HepG2 (cell line): Measurements from ENCODE around the gene GLG1. TPM values are rescaled to one million over a fixed set of nuclear protein-coding genes. Genes with fewer than 3 reads are reported as not detected.
A peak's percentile ranks its signal among the peaks of the same experiment; 100 is the strongest.

Experiments used
- ARHGAP35 ChIP-seq: sonication (generic); formaldehyde crosslinking; IDR thresholded peaks from 2 replicates; pipeline ENCODE4 v1.9.0; 2022; ENCODE audit warnings: mild to moderate bottlenecking, inconsistent platforms, moderate library complexity, missing genetic modification reagents, borderline replicate concordance
- ATM ChIP-seq: fragments of 450-650 bp; IDR thresholded peaks from 2 replicates; pipeline ENCODE4 v1.7.1; 2017; ENCODE audit warnings: mild to moderate bottlenecking, borderline replicate concordance
- FOXA1 ChIP-seq, 2 experiments: fragments of 450-650 bp in 1 of 2; sonication (generic) in 1 of 2; formaldehyde crosslinking in 1 of 2; IDR thresholded peaks; 2 replicates each; pipeline versions ENCODE4 v1.4.0 to v1.6.1; 2016 to 2020; ENCODE audit warnings: missing genetic modification reagents in 1 of 2
- MIXL1 ChIP-seq: IDR thresholded peaks from 2 replicates; pipeline ENCODE4 v1.6.1; 2016
- NCOA2 ChIP-seq: sonication (generic); formaldehyde crosslinking; IDR thresholded peaks from 2 replicates; pipeline ENCODE4 v1.8.0; 2022; ENCODE audit warnings: inconsistent platforms
- NFKB2 ChIP-seq: sonication (generic); formaldehyde crosslinking; IDR thresholded peaks from 2 replicates; pipeline ENCODE4 v1.4.0; 2020; ENCODE audit warnings: missing genetic modification reagents, borderline replicate concordance
- PPARG ChIP-seq: conservative IDR thresholded peaks from 2 replicates; pipeline ENCODE4 v1.6.1; 2016; ENCODE audit warnings: missing biosample characterization, missing genetic modification reagents
- SOX5 ChIP-seq: IDR thresholded peaks from 2 replicates; pipeline ENCODE4 v1.6.1; 2016; ENCODE audit warnings: borderline replicate concordance
- SRF ChIP-seq: IDR thresholded peaks from 2 replicates; pipeline ENCODE4 v1.6.1; 2011; ENCODE audit warnings: mild to moderate bottlenecking, low read depth, low read length, moderate library complexity
- ZBTB7B ChIP-seq: sonication (generic); formaldehyde crosslinking; IDR thresholded peaks from 2 replicates; pipeline ENCODE4 v1.4.0; 2020; ENCODE audit warnings: missing genetic modification reagents
- ZMYM2 ChIP-seq: sonication (generic); formaldehyde crosslinking; IDR thresholded peaks from 2 replicates; pipeline ENCODE4 v1.8.0; 2022; ENCODE audit warnings: mild to moderate bottlenecking, missing genetic modification reagents
- ZNF230 ChIP-seq: sonication (generic); formaldehyde crosslinking; IDR thresholded peaks from 2 replicates; pipeline ENCODE4 v1.4.0; 2020; ENCODE audit warnings: mild to moderate bottlenecking, missing genetic modification reagents
- ZNF34 ChIP-seq: sonication (generic); formaldehyde crosslinking; IDR thresholded peaks from 2 replicates; pipeline ENCODE4 v1.4.0; 2020; ENCODE audit warnings: mild to moderate bottlenecking, missing genetic modification reagents, borderline replicate concordance
- ZNF543 ChIP-seq: sonication (generic); formaldehyde crosslinking; IDR thresholded peaks from 2 replicates; pipeline ENCODE4 v1.4.0; 2020; ENCODE audit warnings: mild to moderate bottlenecking, missing genetic modification reagents
- ZNF550 ChIP-seq: sonication (generic); formaldehyde crosslinking; IDR thresholded peaks from 2 replicates; pipeline ENCODE4 v1.4.0; 2020; ENCODE audit warnings: mild to moderate bottlenecking, missing genetic modification reagents, borderline replicate concordance
- ZNF569 ChIP-seq: sonication (generic); formaldehyde crosslinking; IDR thresholded peaks from 2 replicates; pipeline ENCODE4 v1.5.0; 2020; ENCODE audit warnings: mild to moderate bottlenecking, missing genetic modification reagents, moderate library complexity, borderline replicate concordance
- ZNF839 ChIP-seq: sonication (generic); formaldehyde crosslinking; IDR thresholded peaks from 2 replicates; pipeline ENCODE4 v1.4.0; 2020; ENCODE audit warnings: missing genetic modification reagents, mild to moderate bottlenecking, borderline replicate concordance
- ZSCAN12 ChIP-seq: sonication (generic); formaldehyde crosslinking; IDR thresholded peaks from 2 replicates; pipeline ENCODE4 v1.9.0; 2021; ENCODE audit warnings: mild to moderate bottlenecking, missing genetic modification reagents
- ZSCAN20 ChIP-seq: sonication (generic); formaldehyde crosslinking; IDR thresholded peaks from 2 replicates; pipeline ENCODE4 v1.4.0; 2020; ENCODE audit warnings: missing genetic modification reagents, mild to moderate bottlenecking, borderline replicate concordance
- polyA plus RNA-seq, 8 experiments: library from polyadenylated mRNA; depleted of rRNA in 3 of 8; stranded (reverse) in 7 of 8; unstranded in 1 of 8; fragments of >200 nt; fragmentation: Illumina TruSeq in 4 of 8; extraction: Trizol in 4 of 8; gene quantifications; 2 replicates each; pipeline versions ENCODE4 v1.2.1 to v1.2.3, GENCODE V29; 2011 to 2016; ENCODE audit warnings: low read depth in 4 of 8, missing spikeins in 1 of 8, mixed read lengths in 1 of 8; ENCODE audit not compliant: insufficient read depth in 1 of 8
- total RNA-seq, 5 experiments: library from RNA; depleted of rRNA; stranded (reverse); fragments of >200 nt; fragmentation: Illumina TruSeq; extraction: Trizol; gene quantifications; 2 replicates each; pipeline ENCODE4 v1.2.3, GENCODE V29; 2016; ENCODE audit warnings: low read depth in 1 of 5
- TF ChIP-seq, protein P1 (sequence below): IDR thresholded peaks from 2 replicates; pipeline ENCODE4 v1.6.1; 2018; ENCODE audit warnings: missing genetic modification reagents, mild to moderate bottlenecking, missing compliant biosample characterization
- TF ChIP-seq, protein P2 (sequence below), 2 experiments: IDR thresholded peaks; 2 replicates each; pipeline ENCODE4 v1.6.1; 2011 to 2012; ENCODE audit warnings: low read length in 2 of 2, borderline replicate concordance in 1 of 2, low read depth in 1 of 2, mild to moderate bottlenecking in 1 of 2, moderate library complexity in 1 of 2
- TF ChIP-seq, protein P3 (sequence below): sonication (generic); formaldehyde crosslinking; IDR thresholded peaks from 2 replicates; pipeline ENCODE4 v1.4.0; 2020; ENCODE audit warnings: low read depth, mild to moderate bottlenecking, missing genetic modification reagents

The GLG1 gene
- total and polyA plus RNA-seq, 2 of the 13 experiments (the other 11 are each of a cell fraction or from before 2014, with no cell fraction given) = 87.7 to 141 TPM

DNA sequence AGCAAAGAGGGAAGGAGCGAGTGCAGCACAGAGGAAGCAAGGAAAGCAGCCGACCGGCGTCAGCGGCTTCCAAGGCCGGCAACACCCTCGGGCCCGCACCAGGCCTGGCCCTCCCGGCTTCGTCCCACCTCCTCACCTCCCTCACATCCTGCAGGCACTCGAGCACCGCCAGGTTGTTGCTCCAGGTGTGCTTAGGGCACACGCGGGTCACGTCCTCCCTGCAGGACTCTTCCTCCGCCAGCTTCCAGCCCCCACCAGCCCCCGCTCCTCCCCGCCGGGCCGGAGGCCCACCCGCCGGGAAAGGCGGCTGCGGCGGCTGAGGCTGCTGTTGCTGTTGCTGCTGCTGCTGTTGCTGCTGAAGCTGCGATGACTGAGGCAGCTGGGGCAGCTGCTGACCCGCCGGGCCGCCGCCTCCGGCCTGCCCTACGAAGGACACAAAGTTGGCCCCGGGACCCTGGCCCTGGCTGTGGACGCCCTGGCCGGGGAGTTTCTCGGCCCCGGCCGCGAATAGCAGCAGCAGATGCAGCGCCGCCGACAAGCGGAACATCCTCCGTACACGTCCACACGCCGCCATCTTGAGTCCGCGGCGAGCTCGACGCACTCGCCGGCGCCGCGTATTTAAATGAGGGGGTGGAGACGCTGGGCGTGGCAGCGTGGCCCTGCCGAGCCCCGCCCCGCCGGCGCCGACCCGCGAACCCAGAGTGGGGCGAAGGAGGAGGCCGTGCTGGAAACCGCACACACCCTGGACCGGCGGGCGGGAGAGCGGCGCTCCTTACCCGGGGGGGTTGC, at the start of gene GLG1 (continued):
- 0 out of 2 replicates have a peak, but pooled peaks have one; percentile 43 for TF ChIP-seq ZNF34 (CRISPR knock-in tag)
- peak; percentile 75 for TF ChIP-seq NFKB2 (CRISPR knock-in tag)
- TF ChIP-seq, protein P1, sequence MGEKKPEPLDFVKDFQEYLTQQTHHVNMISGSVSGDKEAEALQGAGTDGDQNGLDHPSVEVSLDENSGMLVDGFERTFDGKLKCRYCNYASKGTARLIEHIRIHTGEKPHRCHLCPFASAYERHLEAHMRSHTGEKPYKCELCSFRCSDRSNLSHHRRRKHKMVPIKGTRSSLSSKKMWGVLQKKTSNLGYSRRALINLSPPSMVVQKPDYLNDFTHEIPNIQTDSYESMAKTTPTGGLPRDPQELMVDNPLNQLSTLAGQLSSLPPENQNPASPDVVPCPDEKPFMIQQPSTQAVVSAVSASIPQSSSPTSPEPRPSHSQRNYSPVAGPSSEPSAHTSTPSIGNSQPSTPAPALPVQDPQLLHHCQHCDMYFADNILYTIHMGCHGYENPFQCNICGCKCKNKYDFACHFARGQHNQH (CRISPR knock-in tag) = peak; percentile 90
- no peak; the same call in 1 of the 2 replicates for TF ChIP-seq MIXL1 (CRISPR knock-in tag)
- TF ChIP-seq ZNF550 (CRISPR knock-in tag) = peak; percentile 79; the same call in 1 of the 2 replicates
- TF ChIP-seq ARHGAP35 (CRISPR knock-in tag) = peak; percentile 88; the same call in 1 of the 2 replicates
- TF ChIP-seq ZNF230 (CRISPR knock-in tag) = peak; percentile 88
- TF ChIP-seq ZSCAN12 (CRISPR knock-in tag) = peak; percentile 91; the same call in 1 of the 2 replicates
- TF ChIP-seq, protein P2, sequence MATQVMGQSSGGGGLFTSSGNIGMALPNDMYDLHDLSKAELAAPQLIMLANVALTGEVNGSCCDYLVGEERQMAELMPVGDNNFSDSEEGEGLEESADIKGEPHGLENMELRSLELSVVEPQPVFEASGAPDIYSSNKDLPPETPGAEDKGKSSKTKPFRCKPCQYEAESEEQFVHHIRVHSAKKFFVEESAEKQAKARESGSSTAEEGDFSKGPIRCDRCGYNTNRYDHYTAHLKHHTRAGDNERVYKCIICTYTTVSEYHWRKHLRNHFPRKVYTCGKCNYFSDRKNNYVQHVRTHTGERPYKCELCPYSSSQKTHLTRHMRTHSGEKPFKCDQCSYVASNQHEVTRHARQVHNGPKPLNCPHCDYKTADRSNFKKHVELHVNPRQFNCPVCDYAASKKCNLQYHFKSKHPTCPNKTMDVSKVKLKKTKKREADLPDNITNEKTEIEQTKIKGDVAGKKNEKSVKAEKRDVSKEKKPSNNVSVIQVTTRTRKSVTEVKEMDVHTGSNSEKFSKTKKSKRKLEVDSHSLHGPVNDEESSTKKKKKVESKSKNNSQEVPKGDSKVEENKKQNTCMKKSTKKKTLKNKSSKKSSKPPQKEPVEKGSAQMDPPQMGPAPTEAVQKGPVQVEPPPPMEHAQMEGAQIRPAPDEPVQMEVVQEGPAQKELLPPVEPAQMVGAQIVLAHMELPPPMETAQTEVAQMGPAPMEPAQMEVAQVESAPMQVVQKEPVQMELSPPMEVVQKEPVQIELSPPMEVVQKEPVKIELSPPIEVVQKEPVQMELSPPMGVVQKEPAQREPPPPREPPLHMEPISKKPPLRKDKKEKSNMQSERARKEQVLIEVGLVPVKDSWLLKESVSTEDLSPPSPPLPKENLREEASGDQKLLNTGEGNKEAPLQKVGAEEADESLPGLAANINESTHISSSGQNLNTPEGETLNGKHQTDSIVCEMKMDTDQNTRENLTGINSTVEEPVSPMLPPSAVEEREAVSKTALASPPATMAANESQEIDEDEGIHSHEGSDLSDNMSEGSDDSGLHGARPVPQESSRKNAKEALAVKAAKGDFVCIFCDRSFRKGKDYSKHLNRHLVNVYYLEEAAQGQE (IDR thresholded peaks at IDR 0.05; ENCODE audit: borderline replicate concordance in 1 of 2, low read depth in 1 of 2, low read length in 2 of 2) = no peak; a peak in 1 of 4 replicates
- TF ChIP-seq, protein P3, sequence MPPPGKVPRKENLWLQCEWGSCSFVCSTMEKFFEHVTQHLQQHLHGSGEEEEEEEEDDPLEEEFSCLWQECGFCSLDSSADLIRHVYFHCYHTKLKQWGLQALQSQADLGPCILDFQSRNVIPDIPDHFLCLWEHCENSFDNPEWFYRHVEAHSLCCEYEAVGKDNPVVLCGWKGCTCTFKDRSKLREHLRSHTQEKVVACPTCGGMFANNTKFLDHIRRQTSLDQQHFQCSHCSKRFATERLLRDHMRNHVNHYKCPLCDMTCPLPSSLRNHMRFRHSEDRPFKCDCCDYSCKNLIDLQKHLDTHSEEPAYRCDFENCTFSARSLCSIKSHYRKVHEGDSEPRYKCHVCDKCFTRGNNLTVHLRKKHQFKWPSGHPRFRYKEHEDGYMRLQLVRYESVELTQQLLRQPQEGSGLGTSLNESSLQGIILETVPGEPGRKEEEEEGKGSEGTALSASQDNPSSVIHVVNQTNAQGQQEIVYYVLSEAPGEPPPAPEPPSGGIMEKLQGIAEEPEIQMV = peak; percentile 80; the same call in 1 of the 2 replicates
- TF ChIP-seq ZMYM2 (CRISPR knock-in tag) = no peak
- no peak for TF ChIP-seq SRF
- peak; percentile 76; the same call in 1 of the 2 replicates for TF ChIP-seq ZNF839 (CRISPR knock-in tag)
- TF ChIP-seq ZBTB7B (CRISPR knock-in tag) = 0 out of 2 replicates have a peak, but pooled peaks have one; percentile 45
- TF ChIP-seq SOX5 = peak; percentile 50; the same call in 1 of the 2 replicates
- TF ChIP-seq ZNF543 = peak; percentile 85; the same call in 1 of the 2 replicates
- no peak for TF ChIP-seq FOXA1 (IDR thresholded peaks at IDR 0.05)
- TF ChIP-seq FOXA1 (CRISPR knock-in tag; IDR thresholded peaks at IDR 0.05) = peak; percentile 27; the same call in 1 of the 2 replicates
- TF ChIP-seq ZSCAN20 = peak; percentile 92; the same call in 1 of the 2 replicates
- TF ChIP-seq NCOA2 (CRISPR knock-in tag) = no peak; the same call in 1 of the 2 replicates
- no peak for TF ChIP-seq ATM
- TF ChIP-seq PPARG (CRISPR knock-in tag) = peak; percentile 70
- TF ChIP-seq ZNF569 (CRISPR knock-in tag) = 0 out of 2 replicates have a peak, but pooled peaks have one; percentile 92
